Measurements from ENCODE around the gene HERPUD1.
"Not testable (repeated sequence)": the region's sequence is repeated elsewhere in the genome, so short reads cannot be mapped to it uniquely, and the experiment has no call there.

HERPUD1 gene

DNA sequence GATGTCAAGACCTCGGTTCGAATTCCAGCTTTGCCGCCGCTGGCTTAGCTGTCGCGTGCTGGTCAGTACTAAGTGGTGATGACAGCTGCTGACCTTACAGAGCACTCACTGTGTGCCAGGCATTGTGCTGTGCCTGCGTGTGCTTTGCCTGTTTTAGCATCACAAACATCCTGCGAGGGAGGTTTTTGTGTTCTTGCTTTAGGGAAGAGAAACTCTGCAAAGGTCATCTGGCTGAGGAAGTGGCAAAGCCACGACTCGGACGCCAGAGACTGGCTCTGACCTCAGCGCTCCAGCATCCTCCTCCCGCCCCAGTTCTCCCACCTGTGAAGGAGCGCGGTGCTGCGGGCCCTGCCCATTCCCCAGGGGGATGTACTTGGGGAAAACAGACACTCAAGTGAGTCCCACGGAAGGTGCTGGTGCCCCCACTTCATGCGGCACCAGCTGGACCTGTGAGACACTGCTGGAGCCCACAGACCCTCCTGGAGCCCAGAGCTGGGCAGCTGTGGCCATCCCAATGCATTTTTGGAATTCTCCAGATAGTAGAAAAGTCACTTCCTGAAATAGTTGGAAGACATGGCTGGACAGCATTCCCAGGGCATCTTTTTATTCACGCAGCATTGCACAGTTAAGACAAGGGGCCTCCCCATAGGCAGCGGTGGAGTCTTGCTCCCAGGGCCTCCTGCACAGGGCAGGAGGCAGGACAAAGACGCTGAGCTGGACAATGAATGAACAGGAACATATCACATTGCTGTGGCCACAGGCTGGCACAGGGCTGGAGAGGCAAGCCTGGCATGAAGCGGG, 20.0 kb upstream of the HERPUD1 start:
- DNase-seq = peak; percentile 22
- ATAC-seq = peak; percentile 41

DNA sequence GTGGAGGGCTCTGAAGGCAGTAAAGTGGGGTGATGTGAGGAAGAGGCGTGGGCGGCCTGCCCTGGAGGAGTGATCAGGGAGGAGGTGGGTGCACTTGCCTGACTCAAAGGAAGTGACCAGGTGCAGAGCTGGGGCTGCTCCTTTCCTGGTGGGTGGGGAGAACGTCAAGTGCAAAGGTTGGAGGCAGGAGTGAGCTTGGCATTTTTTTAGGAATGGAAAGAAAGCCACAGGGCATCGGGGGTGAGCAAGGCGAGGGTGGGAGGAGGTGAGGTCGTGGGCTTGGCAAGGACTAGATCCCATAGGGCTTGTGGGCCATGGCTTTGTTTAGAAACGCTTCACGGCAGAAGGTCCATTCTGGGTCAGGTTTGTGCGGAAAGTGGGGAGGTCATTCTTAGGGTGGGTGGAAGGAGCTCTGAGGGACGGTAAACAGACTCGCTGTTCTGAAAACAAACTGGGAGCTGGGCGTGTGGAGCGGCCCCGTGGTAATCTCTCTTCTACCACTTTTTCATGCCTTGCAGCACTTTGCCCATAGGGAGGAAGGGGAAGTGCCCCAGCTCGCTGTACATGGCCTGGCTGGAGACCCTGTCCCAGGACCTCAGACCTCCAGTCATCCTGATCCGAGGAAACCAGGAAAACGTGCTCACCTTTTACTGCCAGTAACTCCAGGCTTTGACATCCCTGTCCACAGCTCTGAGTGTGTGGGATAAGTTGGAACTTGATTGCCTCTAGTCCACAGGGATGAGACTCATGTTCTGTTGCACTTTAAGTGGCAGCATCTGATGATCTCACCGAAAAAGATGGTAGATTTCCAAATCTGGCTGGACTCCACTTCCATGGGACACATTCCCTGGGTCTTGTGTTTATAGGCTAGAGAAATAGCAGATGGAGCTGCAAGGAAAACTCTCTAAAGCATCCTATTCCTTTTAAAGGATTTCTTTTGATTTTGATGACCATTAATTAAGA, 18.9 kb upstream of the HERPUD1 start:
- DNase-seq (peak; percentile 14), ATAC-seq (no peak)

DNA sequence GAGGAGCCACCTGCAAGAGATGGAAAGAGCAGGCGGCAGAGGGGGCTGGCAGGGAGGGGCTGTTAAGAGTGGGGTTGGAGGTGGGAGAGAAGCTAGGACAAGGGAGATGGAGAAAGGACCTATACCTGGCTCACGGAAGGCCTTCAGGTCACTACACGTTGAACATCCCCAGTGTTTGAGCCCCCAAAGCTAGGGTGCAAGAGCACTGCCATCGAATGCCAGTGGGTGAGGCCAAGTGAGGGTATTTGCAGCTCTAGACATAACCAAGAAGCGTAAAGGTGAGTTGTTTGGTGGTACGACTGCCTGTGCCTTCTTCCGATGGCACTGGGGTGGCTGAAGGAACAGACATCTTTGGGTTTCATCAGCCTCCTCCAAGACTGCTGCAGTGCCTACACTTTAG, 17.0 kb upstream of the HERPUD1 start:
- DNase-seq (no peak), ATAC-seq (no peak)

- ATAC-seq (no peak), DNase-seq (no peak)
Observed at GRCh38 chr16:56915336-56916119, 16.4 kb upstream of the HERPUD1 start.

- ATAC-seq = peak; percentile 68
- peak; percentile 32 for DNase-seq
Observed at GRCh38 chr16:56916571-56917403, 15.2 kb upstream of the HERPUD1 start.

DNA sequence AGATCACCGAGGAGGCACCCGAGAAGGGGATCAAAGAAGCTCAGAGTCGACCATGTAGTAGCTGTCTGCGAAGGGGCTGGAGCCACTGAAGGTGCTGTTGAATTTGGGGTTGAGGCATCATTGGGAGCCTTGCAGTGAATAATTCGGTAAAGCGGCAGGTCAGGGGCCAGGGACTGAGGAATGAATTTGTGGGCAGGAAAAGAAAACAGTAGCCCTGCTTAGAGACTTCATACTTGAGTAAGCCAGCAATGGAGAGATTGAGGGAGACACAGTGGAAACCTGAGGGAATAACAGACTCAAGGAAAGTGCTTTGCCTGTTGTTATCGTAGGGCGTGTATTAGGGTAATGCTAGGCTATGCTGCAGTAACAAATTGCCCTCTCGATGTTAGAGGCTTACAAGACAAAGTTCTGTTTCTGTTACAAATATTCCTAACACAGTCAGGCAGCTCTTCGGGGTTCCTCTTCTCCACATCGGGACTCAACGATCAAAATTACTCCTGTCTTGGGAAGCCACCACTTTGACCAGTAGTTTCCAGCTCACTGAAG, 13.4 kb upstream of the HERPUD1 start:
- no peak for DNase-seq
- ATAC-seq = no peak

DNA sequence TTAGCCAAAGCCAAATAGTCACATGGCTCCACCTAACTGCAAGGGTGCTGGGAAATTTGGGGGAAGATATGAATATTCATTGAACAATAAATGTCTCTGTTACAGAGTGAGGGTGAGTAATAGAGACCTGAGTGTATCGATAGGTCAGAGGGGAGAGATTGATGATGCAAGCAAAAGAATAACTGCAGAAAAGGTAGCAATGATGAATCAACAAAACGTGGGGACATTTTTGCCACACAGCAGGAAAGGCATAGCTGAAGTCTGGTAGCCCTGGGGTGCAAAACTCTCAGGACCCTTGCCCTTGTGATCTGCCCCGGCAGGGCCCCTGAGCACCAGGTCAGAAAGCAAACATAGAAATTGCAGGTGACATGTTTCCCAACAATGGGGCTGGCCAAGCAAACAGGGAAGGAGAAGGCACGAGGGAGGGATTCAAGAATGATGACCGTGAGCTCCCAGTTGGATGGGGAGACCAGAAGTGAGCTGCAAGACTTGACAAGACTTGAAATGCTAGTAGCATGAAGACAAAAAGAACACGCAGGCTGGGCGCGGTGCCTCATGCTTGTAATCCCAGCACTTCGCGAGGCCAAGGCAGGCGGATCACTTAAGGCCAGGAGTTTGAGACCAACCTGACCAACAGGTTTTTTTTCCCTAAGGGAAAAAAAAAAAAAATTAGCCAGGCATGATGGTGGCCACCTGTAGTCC, 12.7 kb upstream of the HERPUD1 start:
- DNase-seq (no peak), ATAC-seq (peak; percentile 62)

DNA sequence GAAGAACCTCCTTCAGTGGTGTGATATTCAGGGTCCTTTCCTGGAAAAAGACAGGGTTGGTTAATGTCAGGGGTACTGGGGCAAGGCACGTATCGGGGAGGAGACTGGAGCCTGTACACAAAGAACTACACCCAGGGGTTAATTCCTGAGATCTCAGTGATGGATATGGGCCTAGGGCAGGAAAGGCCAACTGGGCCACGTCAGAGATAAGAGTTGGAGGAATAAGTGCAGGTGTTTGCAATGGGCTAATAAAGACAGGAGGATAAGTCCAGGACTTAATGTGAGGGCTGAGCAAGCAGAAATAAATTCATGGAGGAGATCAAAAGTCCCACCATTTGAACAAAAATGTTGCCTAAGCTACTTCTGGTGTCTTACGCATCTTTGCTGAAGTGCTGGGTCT, 10.4 kb upstream of the HERPUD1 start:
- ATAC-seq (no peak), DNase-seq (no peak)

- no peak for ATAC-seq
Observed at GRCh38 chr16:56923481-56924091, 8.4 kb upstream of the HERPUD1 start.

GRCh38 chr16:56927471-56927870, 4.5 kb upstream of the HERPUD1 start:
- ATAC-seq = no peak
- no peak for DNase-seq

More at GRCh38 chr16:56923481-56924091, 8.4 kb upstream of the HERPUD1 start:
- no peak for DNase-seq

DNA sequence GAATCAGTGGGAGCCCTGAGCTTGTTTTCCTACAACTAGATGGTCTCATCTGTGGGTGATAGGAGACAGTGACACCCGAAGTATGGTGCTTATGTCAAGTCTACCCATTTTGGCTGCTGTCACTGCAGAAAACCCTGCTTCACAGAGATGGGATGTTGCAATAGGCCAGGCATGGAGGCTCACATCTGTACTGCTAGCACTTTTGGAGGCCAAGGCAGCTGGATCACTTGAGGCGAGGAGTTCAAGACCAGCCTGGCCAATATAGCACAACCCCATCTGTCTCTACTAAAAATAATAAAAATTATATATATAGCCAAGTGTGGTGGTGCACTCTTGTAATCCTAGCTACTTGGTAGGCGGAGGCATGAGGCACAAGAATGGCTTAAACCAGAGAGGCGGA, 2.3 kb upstream of the HERPUD1 start:
- DNase-seq (no peak), ATAC-seq (no peak)

GRCh38 chr16:56930486-56931270, 1.3 kb upstream of the HERPUD1 start:
- DNase-seq (peak; percentile 17), ATAC-seq (no peak)

GRCh38 chr16:56931271-56931891, 561 bp upstream of the HERPUD1 start:
- DNase-seq (no peak), ATAC-seq (peak; percentile 12)

DNA sequence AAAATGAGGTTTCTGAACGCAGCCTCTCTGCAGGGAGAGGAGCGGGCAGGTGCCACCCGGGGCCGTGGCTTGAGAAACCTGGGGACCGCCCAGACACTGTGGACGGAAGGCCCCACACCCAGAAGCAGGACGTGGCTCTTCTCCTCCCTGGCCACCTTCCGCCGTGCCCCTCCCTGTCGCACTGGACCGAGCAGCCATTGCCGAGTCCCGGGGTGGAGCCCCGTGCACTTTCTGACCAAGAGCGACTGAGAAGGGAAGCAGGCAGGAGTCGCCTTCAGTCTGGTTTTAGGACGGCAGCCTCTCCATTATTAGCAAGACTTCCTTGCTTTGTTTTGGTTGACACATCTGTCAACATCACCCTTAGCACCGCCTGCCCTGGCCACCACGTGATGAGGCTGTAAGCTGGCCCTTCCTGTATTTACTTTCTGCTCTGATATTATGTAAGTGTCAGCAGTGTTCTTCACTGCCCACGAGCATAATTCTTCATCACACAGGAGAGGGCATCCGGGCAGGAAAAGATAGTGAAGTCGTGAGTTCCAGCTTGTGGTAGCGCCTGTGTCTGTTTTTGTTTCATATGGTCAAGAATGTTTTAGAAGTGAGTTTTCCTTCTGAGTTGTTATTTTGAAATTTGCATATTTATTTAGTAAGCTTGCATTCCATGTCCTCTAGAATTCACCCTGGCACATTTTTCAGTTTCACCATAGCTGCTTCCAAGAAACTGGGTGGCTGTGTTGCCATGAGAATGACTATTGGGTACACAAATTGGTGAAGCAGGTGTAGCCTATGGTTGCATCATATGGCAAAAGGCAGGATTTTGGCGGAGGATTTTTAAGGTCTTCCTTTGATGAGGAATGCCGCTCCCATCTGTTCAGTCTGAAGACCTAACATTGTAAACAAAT, 1.0 kb downstream of the HERPUD1 start:
- no peak for ATAC-seq
- peak; percentile 56 for DNase-seq

DNA sequence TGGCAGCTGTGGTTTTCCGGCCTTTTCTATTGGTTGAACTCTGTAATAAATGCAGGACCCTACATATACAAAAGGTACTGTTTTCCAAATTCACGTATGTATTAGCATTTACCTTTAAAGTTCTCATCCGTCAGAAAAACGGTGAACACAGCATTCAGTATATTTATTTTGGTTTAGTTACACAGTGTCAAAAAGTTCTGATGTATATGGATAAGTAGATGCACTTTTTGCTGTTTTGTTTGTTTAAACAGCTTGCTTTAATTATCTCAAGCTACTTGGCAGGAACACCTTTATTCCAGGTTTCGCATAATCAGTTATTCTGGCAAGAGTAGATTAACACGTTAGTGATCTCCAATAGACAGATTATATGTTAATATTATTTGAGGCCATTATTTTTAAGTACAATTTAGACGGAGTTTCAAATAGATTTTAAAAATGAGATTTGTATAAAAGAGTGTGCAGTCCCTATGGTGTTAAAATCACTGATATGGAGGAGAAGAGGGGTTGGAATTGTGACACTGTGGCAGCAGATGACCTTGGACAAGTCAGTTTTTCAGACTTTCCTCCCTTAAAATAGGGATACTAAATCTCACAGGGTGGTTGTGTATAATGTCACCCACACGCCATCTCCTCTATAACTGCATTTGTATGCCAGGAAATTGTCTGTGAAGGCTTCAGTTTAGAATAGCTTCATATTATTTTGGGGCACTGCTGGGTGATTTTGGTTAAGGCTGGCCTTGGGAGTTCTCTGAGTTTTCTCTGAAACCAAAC, 2.1 kb downstream of the HERPUD1 start:
- DNase-seq = no peak

GRCh38 chr16:56934599-56935145, 2.7 kb downstream of the HERPUD1 start:
- DNase-seq, ATAC-seq: not testable (repeated sequence)

More for the DNA sequence above, 2.1 kb downstream of the HERPUD1 start:
- ATAC-seq = no peak
